Transverse colon (tissue), 4 donors: ENCODE data around the gene ABCA1. TPM values are rescaled to one million over a fixed set of nuclear protein-coding genes. Genes with fewer than 3 reads are reported as not detected.

Experiments used
- DNase-seq: peaks from one replicate; pipeline ENCODE4 v3.0.0-alpha.2; 2019
- H3K27ac ChIP-seq, 4 donors: fragments of 200-600 bp; sonication (generic); 2 replicates each; pipeline ENCODE4 v1.5.1; 2016 to 2018; ENCODE audit warnings: inconsistent platforms in 4 of 4
- H3K27me3 ChIP-seq: fragments of 200-600 bp; sonication (generic); 2 replicates; pipeline ENCODE4 v1.5.1; 2017; ENCODE audit warnings: inconsistent platforms
- H3K36me3 ChIP-seq, 4 donors: fragments of 200-600 bp; sonication (generic); 2 replicates each; pipeline ENCODE4 v1.5.1; 2017 to 2019; ENCODE audit warnings: inconsistent platforms in 4 of 4
- H3K4me1 ChIP-seq, 4 donors: fragments of 200-600 bp; sonication (generic); 2 replicates each; pipeline ENCODE4 v1.5.1; 2017 to 2020; ENCODE audit warnings: inconsistent platforms in 4 of 4
- H3K4me3 ChIP-seq, 4 donors: fragments of 200-600 bp; sonication (generic); 1 replicate in 1 of 4; 2 replicates in 3 of 4; pipeline versions ENCODE4 v1.5.1 to v1.6.1; 2017 to 2019; ENCODE audit warnings: inconsistent platforms in 4 of 4
- H3K9me3 ChIP-seq, 2 donors: fragments of 200-600 bp; sonication (generic); 2 replicates each; pipeline ENCODE4 v1.5.1; 2017 to 2019; ENCODE audit warnings: inconsistent platforms in 2 of 2
- EP300 ChIP-seq: sonication (generic); formaldehyde crosslinking; IDR thresholded peaks from one replicate; pipeline ENCODE4 v1.6.1; 2017; ENCODE audit warnings: antibody characterized with exemption, low read depth
- POLR2A ChIP-seq: fragments of 450-650 bp; IDR thresholded peaks from one replicate; pipeline ENCODE4 v1.6.1; 2016; ENCODE audit warnings: antibody characterized with exemption, mild to moderate bottlenecking, moderate library complexity
- POLR2AphosphoS5 ChIP-seq, 3 donors: sonication (generic); formaldehyde crosslinking; IDR thresholded peaks; one replicate each; pipeline ENCODE4 v1.6.1; 2016; ENCODE audit warnings: antibody characterized with exemption in 3 of 3
- WGBS, 2 donors: methylation state at CpG; one replicate each; pipeline ENCODE4 v1.1.5; 2018; ENCODE audit warnings: low coverage in 1 of 2; 5-methylcytosine and 5-hydroxymethylcytosine counted together
- in situ Hi-C, 4 donors: fragments of 200-750 bp; cut with MboI; loops; one replicate each; pipeline versions ENCODE4 v1.15.0 to v1.15.1; 2017; ENCODE audit warnings: low sequenced_read_pairs in 3 of 4, low pct_ligation_motif_present in 1 of 4, low pct_unique_long_range_greater_than_20kb in 1 of 4
- intact Hi-C: fragments of 100-400 bp; cut with DNase I; formaldehyde crosslinking; loops from one replicate; pipeline ENCODE4 v1.15.1; 2023; ENCODE audit warnings: low total_unique reads
- total RNA-seq, 4 donors: library from RNA; depleted of rRNA; stranded (reverse); fragments of >200 nt; gene quantifications; one replicate each; pipeline ENCODE4 v1.1.0, GENCODE V29; 2016
- TF ChIP-seq, protein P1 (sequence below), 5 experiments: fragments of 200-600 bp in 3 of 5; fragments of 450-650 bp in 2 of 5; sonication (generic) in 3 of 5; IDR thresholded peaks; 1 replicate in 2 of 5; 2 replicates in 3 of 5; pipeline ENCODE4 v1.5.1; 2016 to 2017; ENCODE audit warnings: antibody characterized with exemption in 5 of 5, inconsistent platforms in 3 of 5, mild to moderate bottlenecking in 2 of 5, moderate library complexity in 1 of 5

ABCA1 gene
- total RNA-seq, 4 donors from 2014 or later = 20.5 to 67.3 (median 60.5) TPM

DNA sequence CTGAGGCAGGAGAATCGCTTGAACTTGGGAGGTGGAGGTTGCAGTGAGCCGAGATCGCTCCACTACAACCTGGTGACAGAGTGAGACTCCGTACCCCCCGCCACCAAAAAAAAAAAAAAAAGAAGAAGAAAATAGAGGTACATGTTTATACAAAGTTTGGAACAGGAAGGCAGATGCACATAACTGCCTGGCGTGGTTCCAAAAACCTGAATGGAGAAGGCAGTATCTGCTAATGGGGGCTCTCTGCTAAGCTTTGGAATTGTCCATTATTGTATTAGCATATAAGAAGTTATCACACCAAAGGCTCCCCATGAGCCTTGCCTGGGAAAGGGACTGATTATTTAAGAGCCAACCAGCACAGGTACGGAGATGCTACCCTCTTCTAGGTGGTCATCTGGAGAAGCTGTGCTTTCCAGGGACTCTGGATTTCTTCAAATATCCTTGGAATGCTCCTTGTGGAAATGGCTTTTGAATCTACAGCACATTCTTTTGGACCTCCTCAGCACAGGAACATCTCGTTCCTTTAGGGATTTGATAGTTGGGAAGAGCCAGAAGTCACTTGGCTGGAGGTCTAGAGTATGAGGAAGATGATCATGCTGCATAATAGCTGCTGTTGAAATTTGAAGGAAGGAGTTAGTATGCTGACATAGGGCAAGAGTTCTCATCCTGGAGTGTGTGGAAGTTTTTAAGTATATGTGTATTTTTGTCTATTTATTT is 42.5 kb upstream of the ABCA1 start:
- Histone ChIP-seq H3K4me3 (no peak overlapping the region), H3K4me1 (peaks cover 8 to 49% (median 20%) of the 10 kb centered on the region in 4 donors), H3K9me3 (no peaks in the 10 kb centered on the region), H3K27ac (peak overlapping the region in 3 of 4 donors; percentile 48 to 95 (median 92)), H3K36me3 (no peaks in the 10 kb centered on the region), H3K27me3 (no peaks in the 10 kb centered on the region)
- no peak for DNase-seq
- intact Hi-C loops = no loop called here
- TF ChIP-seq POLR2A = no peak
- TF ChIP-seq, protein P1, sequence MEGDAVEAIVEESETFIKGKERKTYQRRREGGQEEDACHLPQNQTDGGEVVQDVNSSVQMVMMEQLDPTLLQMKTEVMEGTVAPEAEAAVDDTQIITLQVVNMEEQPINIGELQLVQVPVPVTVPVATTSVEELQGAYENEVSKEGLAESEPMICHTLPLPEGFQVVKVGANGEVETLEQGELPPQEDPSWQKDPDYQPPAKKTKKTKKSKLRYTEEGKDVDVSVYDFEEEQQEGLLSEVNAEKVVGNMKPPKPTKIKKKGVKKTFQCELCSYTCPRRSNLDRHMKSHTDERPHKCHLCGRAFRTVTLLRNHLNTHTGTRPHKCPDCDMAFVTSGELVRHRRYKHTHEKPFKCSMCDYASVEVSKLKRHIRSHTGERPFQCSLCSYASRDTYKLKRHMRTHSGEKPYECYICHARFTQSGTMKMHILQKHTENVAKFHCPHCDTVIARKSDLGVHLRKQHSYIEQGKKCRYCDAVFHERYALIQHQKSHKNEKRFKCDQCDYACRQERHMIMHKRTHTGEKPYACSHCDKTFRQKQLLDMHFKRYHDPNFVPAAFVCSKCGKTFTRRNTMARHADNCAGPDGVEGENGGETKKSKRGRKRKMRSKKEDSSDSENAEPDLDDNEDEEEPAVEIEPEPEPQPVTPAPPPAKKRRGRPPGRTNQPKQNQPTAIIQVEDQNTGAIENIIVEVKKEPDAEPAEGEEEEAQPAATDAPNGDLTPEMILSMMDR (IDR thresholded peaks at IDR 0.05) = no peak
- peak; percentile 44 to 81 (median 77) for TF ChIP-seq POLR2AphosphoS5 (IDR thresholded peaks at IDR 0.05)
- TF ChIP-seq EP300 = peak; percentile 64
- in situ Hi-C loops = no loop called here
- 70 to 85% methylated on average over 2 to 8 of the region's 8 CpGs for WGBS, 2 donors

DNA sequence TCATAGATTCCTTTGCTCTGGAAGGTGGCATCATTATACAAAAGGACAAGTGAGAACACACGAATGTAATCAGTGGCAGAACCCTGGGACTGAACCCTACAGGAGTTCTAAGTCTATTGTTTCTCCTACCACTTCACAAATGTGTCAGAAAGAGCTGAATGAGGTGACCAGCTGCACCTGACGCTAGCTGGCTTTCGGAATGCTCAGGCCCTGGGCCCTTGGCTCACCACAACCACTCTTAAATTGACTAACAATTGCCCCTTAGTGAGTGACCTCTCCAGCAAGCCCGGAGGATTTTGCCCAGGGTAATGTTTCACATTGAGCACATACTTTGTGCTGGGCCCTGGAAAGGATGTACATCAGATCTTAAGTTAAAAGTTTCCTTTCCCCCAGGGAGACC is 41.2 kb upstream of the ABCA1 start:
- no peaks in the 10 kb centered on the region for H3K9me3 ChIP-seq
- H3K4me3 ChIP-seq = no peak overlapping the region
- no peaks in the 10 kb centered on the region for H3K27me3 ChIP-seq
- 58% methylated on average over 4 of the region's 4 CpGs; no CpG with 5 or more reads in 1 of the 2 donors for WGBS, 2 donors
- H3K27ac ChIP-seq = peak overlapping the region; percentile 88 to 95 (median 93)
- in situ Hi-C loops (no loop called here), intact Hi-C loops (no loop called here)
- peaks cover 8 to 44% (median 20%) of the 10 kb centered on the region in 4 donors for H3K4me1 ChIP-seq
- DNase-seq = no peak
- H3K36me3 ChIP-seq = no peaks in the 10 kb centered on the region
- TF ChIP-seq POLR2A (no peak), EP300 (no peak), POLR2AphosphoS5 (IDR thresholded peaks at IDR 0.05) (no peak)
- TF ChIP-seq, protein P1 (IDR thresholded peaks at IDR 0.05) = no peak

GRCh38 chr9:104968025-104968982 is 40.3 kb upstream of the ABCA1 start:
- intact Hi-C loops = no loop called here
- TF ChIP-seq, protein P1 (IDR thresholded peaks at IDR 0.05) = no peak
- peak; percentile 47 to 80 (median 71) for TF ChIP-seq POLR2AphosphoS5 (IDR thresholded peaks at IDR 0.05)
- no peak for TF ChIP-seq POLR2A
- TF ChIP-seq EP300 = no peak
- H3K36me3 ChIP-seq = no peaks in the 10 kb centered on the region
- H3K27me3 ChIP-seq = no peaks in the 10 kb centered on the region
- in situ Hi-C loops = no loop called here
- H3K9me3 ChIP-seq = no peaks in the 10 kb centered on the region
- H3K27ac ChIP-seq = peak overlapping the region; percentile 88 to 95 (median 93)
- H3K4me3 ChIP-seq = peak overlapping the region; percentile 51 to 85 (median 64)
- 0 to 6% methylated on average over 2 to 47 of the region's 50 CpGs for WGBS, 2 donors
- H3K4me1 ChIP-seq = peaks cover 8 to 41% (median 20%) of the 10 kb centered on the region in 4 donors
- DNase-seq = peak; percentile 91

GRCh38 chr9:104963076-104963475 is 35.1 kb upstream of the ABCA1 start:
- no peaks in the 10 kb centered on the region for H3K36me3 ChIP-seq
- in situ Hi-C loops (no loop called here), intact Hi-C loops (no loop called here)
- no peaks in the 10 kb centered on the region for H3K9me3 ChIP-seq
- H3K27ac ChIP-seq = no peak overlapping the region
- no peak overlapping the region for H3K4me3 ChIP-seq
- no peak for TF ChIP-seq EP300
- TF ChIP-seq, protein P1 (IDR thresholded peaks at IDR 0.05) = no peak
- DNase-seq = no peak
- peaks cover 9 to 21% (median 15%) of the 10 kb centered on the region in 4 donors for H3K4me1 ChIP-seq
- no peaks in the 10 kb centered on the region for H3K27me3 ChIP-seq
- WGBS, 2 donors = 90 to 93% methylated on average over 3 to 6 of the region's 6 CpGs
